GM12865 (cell line): ENCODE data around the gene GRID1.

Experiments
- DNase-seq: peaks from one replicate; pipeline ENCODE4 v3.0.0; 2010; ENCODE audit warnings: low read depth
- H3K4me3 ChIP-seq: 2 replicates; pipeline ENCODE4 v1.5.1; 2011; ENCODE audit warnings: mild to moderate bottlenecking, low read depth, low read length, control low read depth
- TF ChIP-seq, protein P1 (sequence below): IDR thresholded peaks from 2 replicates; pipeline ENCODE4 v1.5.1; 2011; ENCODE audit warnings: low read length, control low read depth, low read depth, inconsistent platforms; ENCODE audit not compliant: insufficient read depth; ENCODE audit errors: missing control alignments

GRID1 gene

DNA sequence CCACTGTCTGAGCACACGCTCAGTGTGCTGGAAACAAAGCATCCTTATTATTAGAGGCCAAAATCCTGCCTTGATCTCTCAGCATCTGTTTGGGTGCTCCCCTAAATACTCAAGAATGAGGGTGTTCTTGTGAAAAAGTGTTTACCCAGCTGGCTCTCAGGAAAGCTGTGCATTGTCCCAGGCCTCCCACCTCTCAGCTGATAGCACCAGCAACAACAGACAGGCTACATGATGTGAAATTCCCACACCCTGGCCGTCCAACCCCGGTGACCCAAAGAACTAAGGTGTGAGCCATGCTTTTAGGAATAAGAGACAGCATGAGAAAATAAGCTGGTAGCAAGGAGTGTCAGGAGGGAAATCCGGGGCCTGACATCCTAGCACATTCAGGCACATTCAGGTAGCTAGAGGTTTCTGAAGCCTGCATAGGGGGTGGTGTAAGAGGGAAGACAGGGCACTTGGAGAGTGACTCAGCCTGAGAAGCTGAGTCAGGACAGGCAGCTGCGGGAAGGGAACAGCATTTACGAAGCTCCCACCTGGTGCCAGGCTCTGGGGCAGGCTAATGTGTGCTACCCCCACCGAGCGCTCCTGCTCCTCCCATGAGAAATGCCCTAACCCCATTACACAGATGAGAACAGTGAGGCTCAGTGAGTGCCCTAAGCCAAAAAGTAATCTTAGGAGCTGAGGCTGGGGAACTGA, 205.6 kb downstream of the GRID1 start:
- H3K4me3 ChIP-seq: no peak overlapping the region
- DNase-seq: no peak
- TF ChIP-seq, protein P1, sequence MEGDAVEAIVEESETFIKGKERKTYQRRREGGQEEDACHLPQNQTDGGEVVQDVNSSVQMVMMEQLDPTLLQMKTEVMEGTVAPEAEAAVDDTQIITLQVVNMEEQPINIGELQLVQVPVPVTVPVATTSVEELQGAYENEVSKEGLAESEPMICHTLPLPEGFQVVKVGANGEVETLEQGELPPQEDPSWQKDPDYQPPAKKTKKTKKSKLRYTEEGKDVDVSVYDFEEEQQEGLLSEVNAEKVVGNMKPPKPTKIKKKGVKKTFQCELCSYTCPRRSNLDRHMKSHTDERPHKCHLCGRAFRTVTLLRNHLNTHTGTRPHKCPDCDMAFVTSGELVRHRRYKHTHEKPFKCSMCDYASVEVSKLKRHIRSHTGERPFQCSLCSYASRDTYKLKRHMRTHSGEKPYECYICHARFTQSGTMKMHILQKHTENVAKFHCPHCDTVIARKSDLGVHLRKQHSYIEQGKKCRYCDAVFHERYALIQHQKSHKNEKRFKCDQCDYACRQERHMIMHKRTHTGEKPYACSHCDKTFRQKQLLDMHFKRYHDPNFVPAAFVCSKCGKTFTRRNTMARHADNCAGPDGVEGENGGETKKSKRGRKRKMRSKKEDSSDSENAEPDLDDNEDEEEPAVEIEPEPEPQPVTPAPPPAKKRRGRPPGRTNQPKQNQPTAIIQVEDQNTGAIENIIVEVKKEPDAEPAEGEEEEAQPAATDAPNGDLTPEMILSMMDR: no peak

DNA sequence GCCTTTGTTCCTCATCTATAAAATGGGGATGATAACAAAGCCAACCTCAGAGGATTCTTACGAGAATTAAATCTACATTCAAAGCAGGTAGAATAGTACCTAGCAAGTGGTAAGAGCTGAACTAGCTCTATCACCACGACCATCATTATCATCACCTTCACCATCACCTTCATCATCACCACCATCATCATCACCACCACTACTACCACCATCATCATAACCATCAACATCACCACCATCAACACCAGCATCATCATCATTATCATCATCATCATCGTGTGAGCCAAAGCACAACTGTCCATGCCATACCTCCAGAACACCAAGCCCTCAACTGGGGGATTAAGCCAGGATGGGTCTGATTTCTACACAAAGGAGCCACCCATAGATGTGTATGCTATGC, 206.8 kb downstream of the GRID1 start:
- no peak for DNase-seq
- TF ChIP-seq, protein P1: no peak
- H3K4me3 ChIP-seq: no peak overlapping the region

DNA sequence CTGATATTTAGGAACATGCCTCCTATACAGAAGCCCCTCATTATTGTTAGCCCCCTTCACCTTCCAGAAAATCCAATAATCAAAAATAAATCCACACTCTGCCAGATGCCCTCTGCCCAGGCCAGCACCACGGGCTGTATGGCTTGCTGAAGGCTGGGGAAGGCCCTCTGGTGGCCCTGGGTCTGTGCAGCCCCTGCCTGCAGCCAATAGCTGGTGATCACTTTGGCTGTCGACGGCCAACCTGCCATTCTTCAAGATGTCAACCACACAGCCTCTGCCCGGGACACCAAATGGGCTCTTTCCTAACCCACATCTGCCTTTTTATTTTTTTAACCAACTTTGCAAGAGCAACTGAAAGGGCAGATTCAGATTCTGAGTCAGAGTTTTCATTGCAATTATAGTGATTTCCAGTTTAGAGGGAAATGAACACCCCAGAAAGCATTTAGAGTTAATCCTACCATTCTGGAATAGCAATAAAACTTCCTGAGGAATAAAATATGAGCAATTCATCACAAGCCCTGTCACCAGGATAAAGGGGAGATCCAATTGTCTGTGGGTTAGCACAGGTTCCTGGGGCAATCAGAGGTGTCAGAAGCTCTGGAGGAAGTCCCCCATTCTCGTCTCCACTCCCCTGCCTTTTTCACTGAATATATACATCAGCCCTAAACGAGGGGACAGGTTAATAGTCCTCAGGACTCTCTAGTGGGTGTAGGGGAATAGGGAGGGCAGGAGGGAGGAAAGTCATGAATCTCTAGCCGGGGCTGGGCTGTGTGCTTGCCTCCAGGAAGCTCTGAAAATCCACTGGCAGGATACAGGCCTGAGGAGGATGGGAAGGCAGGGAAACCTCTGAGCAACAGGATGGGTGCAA, 211.3 kb downstream of the GRID1 start:
- DNase-seq: no peak
- H3K4me3 ChIP-seq: no peak overlapping the region
- TF ChIP-seq, protein P1: no peak

DNA sequence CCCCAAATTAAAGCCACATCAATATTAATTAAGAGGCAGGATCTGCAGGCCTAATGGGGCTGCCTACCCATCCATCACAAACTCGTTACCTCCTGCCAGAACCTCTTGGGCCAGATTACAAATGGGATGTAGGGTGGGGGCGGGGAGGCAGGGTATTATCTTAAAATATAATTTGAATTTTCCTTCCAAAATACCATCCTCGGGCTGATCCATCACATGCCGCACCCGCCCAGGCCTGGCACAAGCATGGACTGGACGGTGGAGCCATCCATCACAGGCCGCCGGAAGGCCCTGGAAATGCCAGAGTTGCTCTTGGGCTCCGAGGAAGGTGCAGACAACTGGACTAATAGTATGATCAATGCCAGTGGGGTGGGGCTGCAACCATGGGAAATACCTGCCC, 212.8 kb downstream of the GRID1 start:
- DNase-seq: no peak

DNA sequence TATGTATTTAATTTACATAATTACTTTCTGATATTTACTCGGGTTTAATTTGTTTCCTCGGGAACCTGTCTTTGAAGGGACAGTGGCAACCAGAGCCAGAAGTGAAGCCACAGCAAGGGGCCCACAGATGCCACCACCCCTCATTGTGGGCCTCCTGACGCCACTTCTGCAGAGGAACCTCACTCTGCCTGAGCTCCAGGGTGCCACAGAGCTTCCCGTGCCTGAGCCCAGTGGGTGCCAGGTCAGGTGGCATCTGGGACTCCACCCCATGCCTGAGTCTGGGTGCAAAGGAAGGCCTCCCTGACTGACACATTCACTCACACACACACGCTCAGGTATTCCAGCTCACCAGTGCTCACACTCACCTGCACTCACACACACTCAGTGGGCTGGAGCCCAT, 213.7 kb downstream of the GRID1 start:
- TF ChIP-seq, protein P1: no peak
- DNase-seq: no peak
- no peak overlapping the region for H3K4me3 ChIP-seq

More for the DNA sequence above, 212.8 kb downstream of the GRID1 start:
- H3K4me3 ChIP-seq: no peak overlapping the region
- TF ChIP-seq, protein P1: no peak

DNA sequence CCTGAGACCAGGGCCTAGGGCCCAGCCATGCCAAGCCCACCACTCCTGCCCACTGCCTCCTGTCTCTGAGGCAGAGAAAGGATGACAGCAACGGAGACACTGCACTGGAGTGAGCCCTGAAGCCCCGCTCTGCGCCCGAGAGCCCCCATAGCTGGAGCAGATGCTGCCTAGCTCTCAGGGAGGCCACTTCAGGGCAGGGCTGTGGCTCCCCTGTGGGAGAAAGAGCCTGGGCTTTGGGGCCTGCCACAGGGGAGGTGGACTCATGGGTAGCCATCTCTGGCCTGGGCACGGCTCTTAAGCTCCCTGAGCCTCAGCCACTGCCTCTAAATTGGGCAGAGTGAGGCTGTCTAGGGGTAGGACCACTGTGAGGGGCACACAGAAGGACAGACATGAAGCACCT, 214.2 kb downstream of the GRID1 start:
- H3K4me3 ChIP-seq: no peak overlapping the region
- DNase-seq: no peak
- TF ChIP-seq, protein P1: no peak
